HAP-1 (cell line): ENCODE measurements around the gene HSD17B14.
"Not testable (repeated sequence)": the region's sequence is repeated elsewhere in the genome, so short reads cannot be mapped to it uniquely, and the experiment has no call there.

Source experiments
- DNase-seq, 2 experiments: peaks; one replicate each; pipeline ENCODE4 v3.0.0-alpha.2; 2016 to 2020; ENCODE audit warnings: low spot score in 2 of 2
- H3K27me3 ChIP-seq: fragments of 250-450 bp; sonication (Bioruptor Pico); 2 replicates; pipeline ENCODE4 v1.5.1; 2020; ENCODE audit warnings: low read depth, mild to moderate bottlenecking, moderate library complexity
- H3K36me3 ChIP-seq: fragments of 250-450 bp; sonication (Bioruptor Pico); replicated peaks from 2 replicates; pipeline ENCODE4 v1.5.1; 2020; ENCODE audit warnings: mild to moderate bottlenecking
- H3K4me1 ChIP-seq: fragments of 250-450 bp; sonication (Bioruptor Pico); 2 replicates; pipeline ENCODE4 v1.5.1; 2020; ENCODE audit warnings: mild to moderate bottlenecking
- H3K4me3 ChIP-seq: fragments of 250-450 bp; sonication (Bioruptor Pico); 2 replicates; pipeline ENCODE4 v1.5.1; 2020; ENCODE audit warnings: mild to moderate bottlenecking, moderate library complexity
- H3K9me3 ChIP-seq: fragments of 250-450 bp; sonication (Bioruptor Pico); 2 replicates; pipeline ENCODE4 v1.5.1; 2020; ENCODE audit warnings: mild to moderate bottlenecking, moderate library complexity
- in situ Hi-C: fragments of 300-500 bp; cut with MboI; formaldehyde crosslinking; loops from 3 replicates; pipeline ENCODE4 v1.14.3; 2020; ENCODE audit warnings: low sequenced_read_pairs, inconsistent platforms, mixed read lengths

Gene HSD17B14

DNA sequence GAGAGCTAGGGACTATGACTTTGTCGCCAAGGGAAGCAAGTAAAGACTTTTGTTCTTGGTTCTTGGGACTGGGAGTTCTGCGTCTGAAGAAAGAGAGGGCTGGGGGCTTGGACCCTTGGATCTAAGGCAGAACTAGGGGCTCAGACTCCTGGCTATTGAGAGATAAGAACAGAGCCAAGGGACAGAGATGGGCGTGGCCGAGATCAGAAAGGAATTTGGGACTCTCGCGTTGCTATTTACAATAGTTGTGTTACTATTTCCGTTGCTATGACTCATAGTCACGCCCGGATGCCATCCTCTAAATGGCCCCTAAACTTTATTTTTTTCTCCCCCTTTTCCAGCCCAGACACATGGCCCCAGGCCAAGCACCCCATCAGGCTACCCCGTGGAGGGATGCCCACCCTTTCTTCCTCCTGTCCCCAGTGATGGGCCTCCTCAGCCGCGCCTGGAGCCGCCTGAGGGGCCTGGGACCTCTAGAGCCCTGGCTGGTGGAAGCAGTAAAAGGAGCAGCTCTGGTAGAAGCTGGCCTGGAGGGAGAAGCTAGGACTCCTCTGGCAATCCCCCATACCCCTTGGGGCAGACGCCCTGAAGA, 36.7 kb upstream of the HSD17B14 start:
- in situ Hi-C loops: no loop called here
- H3K9me3 ChIP-seq: no peaks in the 10 kb centered on the region
- H3K4me3 ChIP-seq: peak overlapping the region; percentile 96
- H3K27me3 ChIP-seq: no peaks in the 10 kb centered on the region
- H3K36me3 ChIP-seq: peaks cover 36% of the 10 kb centered on the region
- peaks cover 40% of the 10 kb centered on the region for H3K4me1 ChIP-seq
- peak; percentile 90 to 91 for DNase-seq

DNA sequence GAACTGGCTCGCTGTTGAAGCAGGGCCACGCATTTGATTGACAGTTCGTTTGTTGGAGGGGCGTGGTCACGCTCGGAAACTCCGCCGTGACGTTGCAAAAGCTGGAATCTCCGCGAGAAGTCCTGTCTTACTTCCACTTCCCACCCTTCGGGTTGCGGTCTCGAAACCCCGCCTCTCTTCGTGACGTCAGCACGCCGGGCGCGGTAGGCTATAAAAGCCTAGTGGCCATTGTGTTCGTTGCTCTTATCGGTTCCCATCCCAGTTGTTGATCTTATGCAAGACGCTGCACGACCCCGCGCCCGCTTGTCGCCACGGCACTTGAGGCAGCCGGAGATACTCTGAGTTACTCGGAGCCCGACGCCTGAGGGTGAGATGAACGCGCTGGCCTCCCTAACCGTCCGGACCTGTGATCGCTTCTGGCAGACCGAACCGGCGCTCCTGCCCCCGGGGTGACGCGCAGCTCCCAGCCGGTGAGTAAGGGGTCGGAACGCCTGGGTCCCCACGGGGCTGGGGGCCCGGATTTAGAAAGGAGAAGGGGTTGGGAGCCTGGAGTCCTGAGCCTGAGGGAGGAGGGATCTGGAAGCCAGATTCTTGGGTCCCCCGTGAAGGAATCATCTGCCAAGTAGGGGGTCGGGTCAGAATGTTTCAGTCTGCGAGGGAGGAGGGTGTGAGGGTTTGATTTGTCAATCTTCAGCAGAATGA, 36.0 kb upstream of the HSD17B14 start, which contains the start of gene PPP1R15A:
Gene PPP1R15A (plus strand): TSS at position 240 of the 702 bp plus-strand sequence. CDS start 813 bp downstream, outside the sequence.
- DNase-seq: peak; percentile 93 to 97
- in situ Hi-C loops: no loop called here
- peaks cover 41% of the 10 kb centered on the region for H3K4me1 ChIP-seq

GRCh38 chr19:48871471-48872181, 35.3 kb upstream of the HSD17B14 start:
- DNase-seq, H3K27me3 ChIP-seq, H3K9me3 ChIP-seq, in situ Hi-C loops: not testable (repeated sequence)
- peak overlapping the region; percentile 96 for H3K4me3 ChIP-seq
- H3K36me3 ChIP-seq: peaks cover 36% of the 10 kb centered on the region
- H3K4me1 ChIP-seq: peaks cover 43% of the 10 kb centered on the region

More for the DNA sequence above, 36.0 kb upstream of the HSD17B14 start, which contains the start of gene PPP1R15A:
- Histone ChIP-seq H3K4me3 (peak within 1 kb of the TSS; percentile 96), H3K27me3 (no peaks in the 10 kb centered on the region), H3K9me3 (no peaks in the 10 kb centered on the region), H3K36me3 (peaks cover 36% of the 10 kb centered on the region)

DNA sequence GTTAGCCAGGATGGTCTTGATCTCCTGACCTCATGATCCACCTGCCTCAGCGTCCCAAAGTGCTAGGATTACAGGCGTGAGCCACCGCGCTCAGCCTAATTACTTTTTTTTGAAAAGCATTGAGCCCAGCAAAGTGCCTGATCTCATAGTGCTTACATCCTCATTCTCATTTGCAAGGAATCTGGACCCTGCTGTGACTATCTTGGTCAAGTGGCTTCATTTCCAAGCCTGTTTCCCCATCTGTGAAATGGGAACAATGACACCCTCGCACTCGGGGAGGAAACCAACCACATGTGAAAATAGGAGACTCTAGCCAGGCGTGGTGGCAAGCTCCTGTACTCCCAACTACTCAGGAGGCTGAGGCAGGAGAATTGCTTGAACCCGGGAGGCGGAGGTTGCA, 33.8 kb upstream of the HSD17B14 start:
- H3K36me3 ChIP-seq: peaks cover 24% of the 10 kb centered on the region
- no peak for DNase-seq
- no peak overlapping the region for H3K4me3 ChIP-seq
- in situ Hi-C loops: no loop called here
- H3K4me1 ChIP-seq: peaks cover 31% of the 10 kb centered on the region
- no peaks in the 10 kb centered on the region for H3K27me3 ChIP-seq
- no peaks in the 10 kb centered on the region for H3K9me3 ChIP-seq

- Histone ChIP-seq H3K36me3 (peaks cover 6% of the 10 kb centered on the region), H3K9me3 (no peaks in the 10 kb centered on the region), H3K27me3 (no peaks in the 10 kb centered on the region), H3K4me3 (no peak within 1 kb of the TSS), H3K4me1 (peaks cover 16% of the 10 kb centered on the region)
- peak in 1 of 2 experiments; percentile 54 for DNase-seq
- in situ Hi-C loops: no loop called here
Measured at GRCh38 chr19:48868114-48868886, 32.0 kb upstream of the HSD17B14 start, which contains the start of gene PLEKHA4. TSS of gene PLEKHA4 (minus strand) at chr19:48868617. CDS start at chr19:48867620, 997 bp downstream.

GRCh38 chr19:48867746-48868113, 31.4 kb upstream of the HSD17B14 start:
- no peaks in the 10 kb centered on the region for H3K9me3 ChIP-seq
- peaks cover 3% of the 10 kb centered on the region; the same call in 1 of the 2 replicates for H3K36me3 ChIP-seq
- in situ Hi-C loops: no loop called here
- no peak for DNase-seq
- H3K4me3 ChIP-seq: no peak overlapping the region
- H3K4me1 ChIP-seq: peaks cover 12% of the 10 kb centered on the region
- no peaks in the 10 kb centered on the region for H3K27me3 ChIP-seq

DNA sequence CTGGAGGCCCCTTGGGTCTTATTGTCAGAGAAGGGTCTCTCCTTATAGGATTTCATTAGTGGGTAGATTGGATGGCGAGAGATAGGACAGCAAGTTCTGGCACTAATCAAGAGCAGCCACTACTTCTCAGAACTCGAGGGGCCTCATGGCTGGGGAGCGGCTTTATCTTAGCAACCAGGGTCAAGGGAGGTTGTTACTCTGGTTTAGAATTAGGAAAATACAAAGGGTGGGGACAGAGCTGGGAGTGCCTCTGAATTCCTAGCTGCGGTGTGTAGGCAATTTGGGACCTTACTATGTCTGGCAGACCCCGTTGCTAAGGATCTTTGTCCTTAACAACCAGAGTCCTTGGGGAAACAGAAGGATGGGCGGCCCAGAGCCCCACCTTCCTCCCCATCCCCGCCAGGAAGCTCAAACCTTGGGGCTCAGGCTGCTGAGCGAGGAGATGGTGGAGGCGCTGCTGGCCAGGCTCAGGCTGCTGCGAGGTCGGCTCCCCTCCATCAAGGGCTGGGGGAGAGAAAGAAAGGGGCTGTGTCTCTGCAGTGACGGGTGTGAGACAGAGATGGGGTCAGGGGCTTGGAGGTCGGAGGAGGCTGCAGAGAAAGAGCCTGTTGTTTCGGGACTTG, 30.9 kb upstream of the HSD17B14 start:
- Histone ChIP-seq H3K27me3 (no peaks in the 10 kb centered on the region), H3K4me1 (peaks cover 12% of the 10 kb centered on the region), H3K4me3 (no peak overlapping the region), H3K9me3 (no peaks in the 10 kb centered on the region), H3K36me3 (no peaks in the 10 kb centered on the region; the same call in 1 of the 2 replicates)
- in situ Hi-C loops: no loop called here
- peak in 1 of 2 experiments; percentile 41 for DNase-seq

GRCh38 chr19:48866692-48867091, 30.4 kb upstream of the HSD17B14 start:
- in situ Hi-C loops: no loop called here
- Histone ChIP-seq H3K36me3 (no peaks in the 10 kb centered on the region), H3K4me1 (peaks cover 10% of the 10 kb centered on the region), H3K27me3 (no peaks in the 10 kb centered on the region), H3K9me3 (no peaks in the 10 kb centered on the region), H3K4me3 (no peak overlapping the region)
- no peak for DNase-seq

GRCh38 chr19:48862827-48863226, 26.5 kb upstream of the HSD17B14 start:
- DNase-seq: no peak
- peaks cover 3% of the 10 kb centered on the region for H3K4me1 ChIP-seq
- in situ Hi-C loops: no loop called here

GRCh38 chr19:48861313-48861712, 25.0 kb upstream of the HSD17B14 start:
- in situ Hi-C loops: no loop called here
- H3K27me3 ChIP-seq: no peaks in the 10 kb centered on the region
- H3K9me3 ChIP-seq: no peaks in the 10 kb centered on the region
- H3K4me1 ChIP-seq: no peaks in the 10 kb centered on the region; the same call in 1 of the 2 replicates
- no peaks in the 10 kb centered on the region for H3K36me3 ChIP-seq
- no peak overlapping the region for H3K4me3 ChIP-seq
- no peak for DNase-seq

More at GRCh38 chr19:48862827-48863226, 26.5 kb upstream of the HSD17B14 start:
- Histone ChIP-seq H3K27me3 (no peaks in the 10 kb centered on the region), H3K9me3 (no peaks in the 10 kb centered on the region), H3K36me3 (no peaks in the 10 kb centered on the region), H3K4me3 (no peak overlapping the region)

DNA sequence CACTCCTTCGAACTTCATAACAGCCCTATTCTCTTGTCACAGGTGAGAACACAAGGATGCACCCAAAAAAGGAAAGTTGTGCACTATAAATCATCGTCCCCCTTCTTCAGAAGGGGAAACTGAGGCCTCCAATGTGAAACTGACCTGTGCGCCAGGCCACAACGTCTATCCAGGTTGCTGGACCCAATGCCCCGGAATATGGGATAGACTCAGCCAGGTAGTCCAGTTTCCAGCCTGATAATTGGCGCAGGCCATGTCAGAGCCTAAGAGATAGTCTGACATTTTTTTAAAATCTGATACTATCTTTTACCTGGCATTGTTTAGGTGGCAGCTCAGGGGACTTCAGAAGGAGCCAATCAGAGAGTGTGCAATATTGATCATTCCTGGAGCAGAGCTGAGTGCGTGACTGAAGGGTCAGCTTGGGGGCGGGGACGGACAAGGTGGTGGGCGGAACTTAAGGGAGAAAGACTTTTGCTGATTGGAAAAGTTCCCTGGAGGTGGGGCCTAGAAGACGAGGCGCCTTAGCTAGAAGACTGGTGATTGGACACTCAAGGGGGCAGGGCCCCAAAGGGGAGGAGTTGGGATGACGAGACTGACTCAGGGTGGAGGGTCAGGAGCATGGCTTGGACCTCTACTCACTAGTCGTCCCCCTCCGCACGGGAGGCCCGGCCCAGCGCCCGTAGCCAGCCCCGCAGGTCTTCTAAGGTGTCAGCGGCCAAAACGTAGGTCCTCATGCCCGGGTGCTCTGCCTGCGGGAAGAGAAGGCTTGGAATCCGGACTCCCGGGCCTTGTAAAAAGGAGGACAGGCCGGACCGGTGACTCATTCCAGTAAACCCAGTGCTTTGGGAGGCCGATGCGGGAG, 23.7 kb upstream of the HSD17B14 start:
- H3K9me3 ChIP-seq: no peaks in the 10 kb centered on the region
- DNase-seq: peak in 1 of 2 experiments; percentile 72
- no peaks in the 10 kb centered on the region for H3K36me3 ChIP-seq
- in situ Hi-C loops: no loop called here
- no peaks in the 10 kb centered on the region for H3K27me3 ChIP-seq
- no peaks in the 10 kb centered on the region; the same call in 1 of the 2 replicates for H3K4me1 ChIP-seq
- H3K4me3 ChIP-seq: peak overlapping the region; percentile 35

DNA sequence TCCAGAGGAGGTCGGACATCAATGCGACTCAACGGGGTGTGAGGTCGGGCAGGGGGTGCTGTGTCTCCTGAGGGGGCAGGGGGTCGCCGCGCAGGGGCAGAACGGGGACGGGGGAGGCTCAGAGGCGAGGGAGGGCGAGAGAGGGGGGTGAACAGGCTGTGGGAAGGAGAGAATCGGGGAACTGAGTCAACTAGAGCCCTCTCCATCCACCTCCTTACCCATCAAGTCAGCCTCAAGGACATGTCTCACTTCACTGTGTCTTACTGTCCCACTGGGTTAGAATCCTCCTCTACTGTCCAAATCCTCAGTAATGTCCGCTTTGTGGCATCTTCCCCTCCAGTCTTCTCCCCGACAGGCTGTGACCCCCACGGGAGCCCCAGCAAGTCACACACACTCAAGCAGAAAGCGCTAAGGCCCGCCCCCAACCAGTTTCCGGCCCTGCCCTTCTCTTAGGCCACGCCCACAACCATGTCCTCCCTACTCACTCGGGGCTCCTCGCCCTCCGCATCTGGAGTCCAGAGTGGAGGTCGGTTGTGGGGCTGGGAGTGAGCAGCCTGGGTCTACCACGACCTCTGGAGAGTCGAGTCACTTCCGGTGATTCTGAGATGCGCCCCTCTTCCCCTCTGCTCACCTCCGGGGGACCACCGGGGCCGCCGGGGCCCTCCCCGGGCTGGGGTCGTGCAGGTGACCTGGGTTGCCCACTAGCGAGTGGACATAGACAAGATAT, 22.9 kb upstream of the HSD17B14 start:
- Histone ChIP-seq H3K4me1 (no peaks in the 10 kb centered on the region; the same call in 1 of the 2 replicates), H3K4me3 (peak overlapping the region; percentile 35), H3K27me3 (no peaks in the 10 kb centered on the region), H3K36me3 (no peaks in the 10 kb centered on the region), H3K9me3 (no peaks in the 10 kb centered on the region)
- in situ Hi-C loops: no loop called here
- DNase-seq: peak; percentile 53 to 89
